ENCODE measurements around the gene FGF18.

Gene FGF18

GRCh38 chr5:171405615-171406014 lies 13.8 kb upstream of the FGF18 start:
- Histone ChIP-seq H3K36me3 (peaks cover 40 to 60% (median 57%) of the 10 kb centered on the region in 3 donors), H3K27ac (no peak overlapping the region)
- TF ChIP-seq CTCF (IDR thresholded peaks at IDR 0.05), result peak; percentile 32 to 43

GRCh38 chr5:171407234-171407633 lies 12.2 kb upstream of the FGF18 start:
- Histone ChIP-seq H3K27ac (no peak overlapping the region), H3K27me3 (no peaks in the 10 kb centered on the region), H3K36me3 (peaks cover 26 to 56% (median 53%) of the 10 kb centered on the region in 3 donors), H3K4me1 (peaks cover 0 to 52% (median 6%) of the 10 kb centered on the region in 4 donors), H3K4me3 (no peak overlapping the region), H3K9me3 (no peaks in the 10 kb centered on the region)
- TF ChIP-seq CTCF (IDR thresholded peaks at IDR 0.05), result no peak
- intact Hi-C loops (cut with DNase I; ENCODE audit: low total_unique reads), result no loop called here
- DNase-seq, result no peak

More at GRCh38 chr5:171405615-171406014, 13.8 kb upstream of the FGF18 start:
- intact Hi-C loops (cut with DNase I; ENCODE audit: low total_unique reads), result no loop called here
- no peak for DNase-seq
- Histone ChIP-seq H3K4me1 (peaks cover 0 to 39% (median 6%) of the 10 kb centered on the region in 4 donors), H3K27me3 (no peaks in the 10 kb centered on the region), H3K9me3 (no peaks in the 10 kb centered on the region), H3K4me3 (no peak overlapping the region)

GRCh38 chr5:171409164-171410136 lies 10.0 kb upstream of the FGF18 start:
- peaks cover 0 to 52% (median 6%) of the 10 kb centered on the region in 4 donors for H3K4me1 ChIP-seq
- intact Hi-C loops (cut with DNase I; ENCODE audit: low total_unique reads), result loop anchor here (10.0 kb wide), 1 partner anchor 635 kb away; no protein-coding TSS in a partner anchor
- H3K36me3 ChIP-seq, result peaks cover 26 to 68% (median 59%) of the 10 kb centered on the region in 3 donors
- no peaks in the 10 kb centered on the region for H3K9me3 ChIP-seq
- peak overlapping the region in 1 of 2 donors; percentile 23 for H3K27ac ChIP-seq
- H3K4me3 ChIP-seq, result no peak overlapping the region
- TF ChIP-seq CTCF (IDR thresholded peaks at IDR 0.05), result no peak
- DNase-seq, result no peak
- no peaks in the 10 kb centered on the region for H3K27me3 ChIP-seq

GRCh38 chr5:171410181-171410580 lies 9.3 kb upstream of the FGF18 start:
- no peaks in the 10 kb centered on the region for H3K9me3 ChIP-seq
- peaks cover 26 to 65% (median 55%) of the 10 kb centered on the region in 3 donors for H3K36me3 ChIP-seq
- no peak for TF ChIP-seq CTCF (IDR thresholded peaks at IDR 0.05)
- intact Hi-C loops (cut with DNase I; ENCODE audit: low total_unique reads), result loop anchor here (10.0 kb wide), 1 partner anchor 635 kb away; no protein-coding TSS in a partner anchor
- H3K27ac ChIP-seq, result peak overlapping the region in 1 of 2 donors; percentile 23
- no peaks in the 10 kb centered on the region for H3K27me3 ChIP-seq
- H3K4me1 ChIP-seq, result peaks cover 0 to 52% (median 6%) of the 10 kb centered on the region in 4 donors
- no peak overlapping the region for H3K4me3 ChIP-seq
- DNase-seq, result no peak

GRCh38 chr5:171412186-171412585 lies 7.3 kb upstream of the FGF18 start:
- H3K27me3 ChIP-seq, result no peaks in the 10 kb centered on the region
- H3K27ac ChIP-seq, result no peak overlapping the region
- H3K9me3 ChIP-seq, result no peaks in the 10 kb centered on the region
- peaks cover 0 to 42% (median 6%) of the 10 kb centered on the region in 4 donors for H3K4me1 ChIP-seq
- intact Hi-C loops (cut with DNase I; ENCODE audit: low total_unique reads), result loop anchor here (10.0 kb wide), 1 partner anchor 633 kb away; no protein-coding TSS in a partner anchor
- peaks cover 11 to 48% (median 35%) of the 10 kb centered on the region in 3 donors for H3K36me3 ChIP-seq
- H3K4me3 ChIP-seq, result no peak overlapping the region
- DNase-seq, result no peak
- no peak for TF ChIP-seq CTCF (IDR thresholded peaks at IDR 0.05)

Data from tibial artery (tissue), 4 donors.